Upper lobe of left lung (tissue), 6 donors: ENCODE measurements around the gene KRTAP10-7. TPM values are rescaled to one million over a fixed set of nuclear protein-coding genes. Genes with fewer than 3 reads are reported as not detected.
A peak's percentile ranks its signal among the peaks of the same experiment; 100 is the strongest.
"Not testable (repeated sequence)": the region's sequence is repeated elsewhere in the genome, so short reads cannot be mapped to it uniquely, and the experiment has no call there.

Experiments
- ATAC-seq, 2 donors: fragments of 200-7000 bp; cut with Tn5 transposase; one replicate each; pipeline ENCODE4 v1.9.1; 2022; ENCODE audit warnings: mild to moderate bottlenecking in 2 of 2, moderate library complexity in 2 of 2; ENCODE audit not compliant: low FRiP score in 2 of 2
- DNase-seq, 2 donors: peaks; one replicate each; pipeline ENCODE4 v3.0.0-alpha.2; 2019 to 2020
- H3K27ac ChIP-seq, 4 donors: fragments of 200-600 bp; sonication (generic); one replicate each; pipeline ENCODE4 v1.5.1; 2016 to 2019
- H3K27me3 ChIP-seq, 4 donors: fragments of 200-600 bp; sonication (generic); one replicate each; pipeline ENCODE4 v1.5.1; 2017 to 2019
- H3K36me3 ChIP-seq, 4 donors: fragments of 200-600 bp; sonication (generic); one replicate each; pipeline ENCODE4 v1.5.1; 2016 to 2019
- H3K4me1 ChIP-seq, 4 donors: fragments of 200-600 bp; sonication (generic); one replicate each; pipeline ENCODE4 v1.5.1; 2018 to 2019
- H3K4me3 ChIP-seq, 4 donors: fragments of 200-600 bp; sonication (generic); one replicate each; pipeline ENCODE4 v1.5.1; 2017 to 2019; ENCODE audit warnings: mild to moderate bottlenecking in 2 of 4, moderate library complexity in 1 of 4
- H3K9me3 ChIP-seq, 4 donors: fragments of 200-600 bp; sonication (generic); one replicate each; pipeline ENCODE4 v1.5.1; 2018 to 2019
- CTCF ChIP-seq, 6 experiments: fragments of 450-650 bp in 4 of 6; fragments of 200-600 bp in 2 of 6; sonication (generic) in 2 of 6; IDR thresholded peaks; one replicate each; pipeline ENCODE4 v1.5.1; 2016 to 2019; ENCODE audit warnings: antibody characterized with exemption in 6 of 6
- EP300 ChIP-seq, 4 donors: sonication (generic); formaldehyde crosslinking; IDR thresholded peaks; one replicate each; pipeline ENCODE4 v1.5.1; 2017; ENCODE audit warnings: antibody characterized with exemption in 4 of 4, control low read depth in 2 of 4
- POLR2A ChIP-seq, 4 donors: fragments of 450-650 bp; IDR thresholded peaks; one replicate each; pipeline ENCODE4 v1.5.1; 2016 to 2017; ENCODE audit warnings: antibody characterized with exemption in 4 of 4, mild to moderate bottlenecking in 2 of 4
- POLR2AphosphoS5 ChIP-seq, 2 donors: sonication (generic); formaldehyde crosslinking; IDR thresholded peaks; one replicate each; pipeline ENCODE4 v1.5.1; 2017; ENCODE audit warnings: antibody characterized with exemption in 2 of 2
- WGBS, 2 donors: methylation state at CpG; one replicate each; pipeline ENCODE4 v1.1.5; 2017 to 2018; 5-methylcytosine and 5-hydroxymethylcytosine counted together
- total RNA-seq, 6 donors: library from RNA; depleted of rRNA in 4 of 6; stranded (reverse); fragments of >200 nt in 4 of 6; gene quantifications; one replicate each; pipeline versions ENCODE4 v1.1.0 to v1.2.1, GENCODE V29; 2016 to 2021
- donor health status: DM: no; HTN: no; CAD: no; lungs with moderate emphysema.
- donor health status: DM: no; HTN: yes; CAD: no; lungs with severe emphysema.

KRTAP10-7 gene
- total RNA-seq, 6 donors from 2014 or later = not detected

GRCh38 chr21:44596068-44596725 is 4.2 kb upstream of the KRTAP10-7 start:
- DNase-seq = no peak
- no peaks in the 10 kb centered on the region for H3K9me3 ChIP-seq
- no peaks in the 10 kb centered on the region for H3K27me3 ChIP-seq
- H3K36me3 ChIP-seq = no peaks in the 10 kb centered on the region
- H3K27ac ChIP-seq = no peak overlapping the region
- no peaks in the 10 kb centered on the region for H3K4me1 ChIP-seq
- no peak for TF ChIP-seq EP300 (IDR thresholded peaks at IDR 0.05)
- TF ChIP-seq POLR2AphosphoS5 (IDR thresholded peaks at IDR 0.05) = no peak
- TF ChIP-seq POLR2A (IDR thresholded peaks at IDR 0.05) = no peak
- TF ChIP-seq CTCF (IDR thresholded peaks at IDR 0.05) = no peak
- 76 to 88% methylated on average over 5 to 8 of the region's 9 CpGs for WGBS, 2 donors
- ATAC-seq = peak in 1 of 2 donors; percentile 13
- no peak overlapping the region for H3K4me3 ChIP-seq

- TF ChIP-seq POLR2AphosphoS5 (IDR thresholded peaks at IDR 0.05) (no peak), CTCF (IDR thresholded peaks at IDR 0.05) (no peak), POLR2A (IDR thresholded peaks at IDR 0.05) (no peak), EP300 (IDR thresholded peaks at IDR 0.05) (no peak)
- WGBS, 2 donors = 79 to 81% methylated on average over 11 of the region's 11 CpGs
- Histone ChIP-seq H3K9me3 (no peaks in the 10 kb centered on the region), H3K4me3 (no peak overlapping the region), H3K27me3 (no peaks in the 10 kb centered on the region), H3K36me3 (no peaks in the 10 kb centered on the region), H3K27ac (no peak overlapping the region), H3K4me1 (no peaks in the 10 kb centered on the region)
- ATAC-seq (no peak), DNase-seq (no peak)
Measured at GRCh38 chr21:44598061-44598460, 2.3 kb upstream of the KRTAP10-7 start.

DNA sequence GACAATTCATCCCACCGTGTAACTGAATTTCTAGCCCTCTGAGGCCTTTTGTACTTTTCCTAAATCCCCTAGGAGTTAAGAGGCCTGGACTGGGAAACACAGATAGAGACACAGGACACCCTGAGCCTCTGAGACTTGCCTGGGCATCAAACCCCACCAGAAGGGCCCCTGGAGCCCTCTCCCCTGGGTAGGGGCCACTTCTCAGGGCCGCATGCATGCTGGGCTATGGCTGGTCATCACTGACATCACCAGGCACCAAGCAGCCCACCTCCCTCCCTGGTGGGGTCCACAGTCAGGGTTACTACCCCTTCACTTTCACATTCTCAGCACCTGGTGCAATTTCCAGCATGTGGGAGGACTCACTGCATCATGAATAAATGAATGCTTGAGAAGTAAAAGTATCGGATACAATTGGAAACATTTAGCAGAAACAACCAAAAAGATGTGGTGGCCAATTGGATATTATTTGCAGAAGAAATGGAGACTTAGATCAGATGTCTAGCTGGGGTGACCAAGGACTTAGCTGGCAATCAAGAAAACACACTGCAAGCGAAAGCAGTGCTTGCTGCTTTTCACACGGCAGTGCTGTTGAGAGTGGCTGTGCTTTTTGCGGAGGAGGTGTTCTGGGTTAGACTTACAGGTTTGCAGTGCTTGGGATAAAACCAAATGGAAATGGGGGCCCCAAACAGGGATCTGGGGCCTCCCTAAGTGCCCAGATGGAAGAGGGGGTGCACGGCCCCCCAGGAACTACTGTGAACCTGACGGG is 950 bp upstream of the KRTAP10-7 start:
- Histone ChIP-seq H3K27me3 (no peaks in the 10 kb centered on the region), H3K4me3 (no peak overlapping the region), H3K27ac (no peak overlapping the region), H3K9me3 (no peaks in the 10 kb centered on the region), H3K4me1 (no peaks in the 10 kb centered on the region), H3K36me3 (no peaks in the 10 kb centered on the region)
- 91 to 98% methylated on average over 6 to 8 of the region's 8 CpGs for WGBS, 2 donors
- no peak for TF ChIP-seq POLR2A (IDR thresholded peaks at IDR 0.05)
- TF ChIP-seq EP300 (IDR thresholded peaks at IDR 0.05) = no peak
- TF ChIP-seq CTCF (IDR thresholded peaks at IDR 0.05) = no peak
- no peak for TF ChIP-seq POLR2AphosphoS5 (IDR thresholded peaks at IDR 0.05)
- DNase-seq = no peak
- no peak for ATAC-seq

DNA sequence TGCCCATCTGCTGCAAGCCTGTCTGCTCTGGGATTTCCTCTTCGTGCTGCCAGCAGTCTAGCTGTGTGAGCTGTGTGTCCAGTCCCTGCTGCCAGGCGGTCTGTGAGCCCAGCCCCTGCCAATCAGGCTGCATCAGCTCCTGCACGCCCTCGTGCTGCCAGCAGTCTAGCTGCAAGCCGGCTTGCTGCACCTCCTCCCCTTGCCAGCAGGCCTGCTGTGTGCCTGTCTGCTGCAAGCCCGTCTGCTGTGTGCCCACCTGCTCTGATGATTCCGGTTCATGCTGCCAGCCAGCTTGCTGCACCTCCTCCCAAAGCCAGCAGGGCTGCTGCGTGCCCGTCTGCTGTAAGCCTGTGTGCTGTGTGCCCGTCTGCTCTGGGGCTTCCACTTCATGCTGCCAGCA is 694 bp downstream of the KRTAP10-7 start:
- H3K27ac ChIP-seq, H3K27me3 ChIP-seq, H3K4me3 ChIP-seq, ATAC-seq, H3K9me3 ChIP-seq, H3K4me1 ChIP-seq, H3K36me3 ChIP-seq: not testable (repeated sequence)
- 87% methylated on average over 7 of the region's 10 CpGs; no CpG with 5 or more reads in 1 of the 2 donors for WGBS, 2 donors
- DNase-seq = peak in 1 of 2 donors; percentile 59

DNA sequence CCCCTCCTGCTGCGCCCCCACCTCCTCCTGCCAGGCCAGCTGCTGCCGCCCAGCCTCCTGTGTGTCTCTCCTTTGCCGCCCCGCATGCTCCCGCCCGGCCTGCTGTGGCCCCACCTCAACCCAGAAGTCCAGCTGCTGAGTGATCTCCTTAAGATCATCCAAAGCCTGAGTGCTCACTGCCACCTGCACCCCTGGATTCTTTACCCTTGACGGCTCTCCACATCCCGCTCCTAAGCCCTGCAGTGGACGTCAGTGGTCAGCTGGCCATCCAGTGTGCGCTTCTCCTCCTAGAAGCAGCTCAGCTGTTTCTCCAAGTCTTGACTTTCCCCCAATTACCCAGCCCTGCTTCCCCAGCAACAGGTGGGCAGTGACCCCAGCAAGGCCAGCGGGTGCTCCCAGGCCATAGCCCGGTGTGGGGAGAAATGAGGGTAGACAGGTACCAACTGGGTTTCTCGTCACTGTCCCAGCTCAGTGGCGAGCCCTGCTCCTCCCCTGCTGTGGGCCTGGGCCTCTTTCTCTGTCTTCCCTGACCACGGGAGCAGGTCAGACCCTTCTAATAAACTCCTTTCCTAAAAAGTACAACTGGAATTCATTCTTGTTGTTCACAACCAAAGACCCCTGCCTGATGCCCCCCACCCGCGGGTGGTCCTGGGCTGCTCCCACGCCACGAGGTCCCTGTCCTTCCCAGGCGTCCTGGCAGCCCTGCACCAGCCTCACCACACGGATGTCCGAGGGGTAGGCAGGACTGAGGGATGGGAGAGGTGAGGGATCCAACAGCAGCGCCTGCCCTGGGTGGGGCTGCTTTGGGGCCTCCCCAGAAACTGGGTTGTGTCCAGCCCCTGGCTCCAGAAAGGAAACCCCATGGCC is 1.4 kb downstream of the KRTAP10-7 start:
- H3K9me3 ChIP-seq = no peaks in the 10 kb centered on the region
- H3K4me3 ChIP-seq = no peak overlapping the region
- DNase-seq (peak in 1 of 2 donors; percentile 56), ATAC-seq (peak in 1 of 2 donors; percentile 63)
- no peaks in the 10 kb centered on the region for H3K27me3 ChIP-seq
- no peak overlapping the region for H3K27ac ChIP-seq
- TF ChIP-seq POLR2AphosphoS5 (IDR thresholded peaks at IDR 0.05) (no peak), EP300 (IDR thresholded peaks at IDR 0.05) (no peak), POLR2A (IDR thresholded peaks at IDR 0.05) (no peak), CTCF (IDR thresholded peaks at IDR 0.05) (no peak)
- H3K4me1 ChIP-seq = no peaks in the 10 kb centered on the region
- WGBS, 2 donors = 71 to 81% methylated on average over 20 to 23 of the region's 23 CpGs
- H3K36me3 ChIP-seq = no peaks in the 10 kb centered on the region
